ACHN (cell line): Measurements from ENCODE around the gene HTD2.

Experiments
- DNase-seq: peaks from one replicate; pipeline ENCODE4 v3.0.0-alpha.2; 2015
- in situ Hi-C: cut with HindIII; loops from 2 replicates; pipeline ENCODE4 v1.10.0; 2017; ENCODE audit warnings: low sequenced_read_pairs, low pct_ligation_motif_present, low pct_unique_long_range_greater_than_20kb

Gene HTD2

GRCh38 chr3:58347984-58348383 is 41.7 kb downstream of the HTD2 start:
- no peak for DNase-seq
- in situ Hi-C loops = no loop called here

- in situ Hi-C loops = no loop called here
- DNase-seq = no peak
Measured at GRCh38 chr3:58349792-58350626, 43.7 kb downstream of the HTD2 start.

- DNase-seq = no peak
- in situ Hi-C loops = no loop called here
Measured at GRCh38 chr3:58350627-58351013, 44.3 kb downstream of the HTD2 start.

- DNase-seq = no peak
- in situ Hi-C loops = no loop called here
Measured at GRCh38 chr3:58351920-58352319, 45.6 kb downstream of the HTD2 start.

- DNase-seq = no peak
- in situ Hi-C loops = no loop called here
Measured at GRCh38 chr3:58352626-58353025, 46.3 kb downstream of the HTD2 start.

- in situ Hi-C loops = no loop called here
- no peak for DNase-seq
Measured at GRCh38 chr3:58353722-58354553, 47.6 kb downstream of the HTD2 start.

GRCh38 chr3:58355179-58355578 is 48.9 kb downstream of the HTD2 start:
- DNase-seq = no peak
- in situ Hi-C loops = no loop called here

GRCh38 chr3:58356054-58356453 is 49.7 kb downstream of the HTD2 start:
- DNase-seq = no peak
- in situ Hi-C loops = no loop called here

- DNase-seq = no peak
- in situ Hi-C loops = no loop called here
Measured at GRCh38 chr3:58357402-58357801, 51.1 kb downstream of the HTD2 start.

GRCh38 chr3:58358092-58358491 is 51.8 kb downstream of the HTD2 start:
- in situ Hi-C loops = no loop called here
- DNase-seq = no peak

GRCh38 chr3:58358808-58359207 is 52.5 kb downstream of the HTD2 start:
- in situ Hi-C loops = no loop called here
- no peak for DNase-seq

GRCh38 chr3:58359621-58360020 is 53.3 kb downstream of the HTD2 start:
- in situ Hi-C loops = no loop called here
- DNase-seq = no peak

- in situ Hi-C loops = no loop called here
- no peak for DNase-seq
Measured at GRCh38 chr3:58361866-58362265, 55.5 kb downstream of the HTD2 start.

- in situ Hi-C loops = no loop called here
- no peak for DNase-seq
Measured at GRCh38 chr3:58366699-58367098, 60.4 kb downstream of the HTD2 start.

GRCh38 chr3:58369038-58369437 is 62.7 kb downstream of the HTD2 start:
- in situ Hi-C loops = no loop called here
- no peak for DNase-seq
